ENCODE measurements around the gene AUH.

DNA sequence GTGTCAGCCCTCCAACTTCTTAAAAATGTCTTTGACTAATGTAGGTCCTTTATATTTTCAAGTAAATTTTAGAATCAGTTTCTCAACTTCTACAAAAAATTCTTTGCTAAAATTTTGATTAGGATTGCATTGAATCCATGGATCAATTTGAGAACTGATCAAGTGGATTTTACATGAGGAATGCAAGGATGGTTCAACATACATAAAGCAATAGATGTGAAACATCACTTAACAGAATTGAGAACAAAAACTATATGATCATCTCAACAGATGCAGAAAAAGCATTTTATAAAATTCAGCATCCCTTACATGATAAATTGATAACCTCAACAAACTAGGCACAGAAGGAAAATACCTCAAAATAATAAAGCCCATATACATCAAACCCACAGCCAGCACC lies 190.8 kb downstream of the AUH start:
- TF ChIP-seq EP300 (IDR thresholded peaks at IDR 0.05; ENCODE audit: borderline replicate concordance) (no peak), EGR1 (IDR thresholded peaks at IDR 0.05) (no peak), CEBPB (IDR thresholded peaks at IDR 0.05) (no peak), RAD21 (IDR thresholded peaks at IDR 0.05; ENCODE audit: low read depth) (no peak), TCF12 (IDR thresholded peaks at IDR 0.05; ENCODE audit: low read depth) (no peak), TAF1 (IDR thresholded peaks at IDR 0.05; ENCODE audit: low read depth) (no peak), CREB1 (IDR thresholded peaks at IDR 0.05; ENCODE audit: low read depth) (no peak), YY1 (IDR thresholded peaks at IDR 0.05; ENCODE audit: low read depth) (no peak), TEAD4 (IDR thresholded peaks at IDR 0.05) (no peak)
- TF ChIP-seq, protein P1, sequence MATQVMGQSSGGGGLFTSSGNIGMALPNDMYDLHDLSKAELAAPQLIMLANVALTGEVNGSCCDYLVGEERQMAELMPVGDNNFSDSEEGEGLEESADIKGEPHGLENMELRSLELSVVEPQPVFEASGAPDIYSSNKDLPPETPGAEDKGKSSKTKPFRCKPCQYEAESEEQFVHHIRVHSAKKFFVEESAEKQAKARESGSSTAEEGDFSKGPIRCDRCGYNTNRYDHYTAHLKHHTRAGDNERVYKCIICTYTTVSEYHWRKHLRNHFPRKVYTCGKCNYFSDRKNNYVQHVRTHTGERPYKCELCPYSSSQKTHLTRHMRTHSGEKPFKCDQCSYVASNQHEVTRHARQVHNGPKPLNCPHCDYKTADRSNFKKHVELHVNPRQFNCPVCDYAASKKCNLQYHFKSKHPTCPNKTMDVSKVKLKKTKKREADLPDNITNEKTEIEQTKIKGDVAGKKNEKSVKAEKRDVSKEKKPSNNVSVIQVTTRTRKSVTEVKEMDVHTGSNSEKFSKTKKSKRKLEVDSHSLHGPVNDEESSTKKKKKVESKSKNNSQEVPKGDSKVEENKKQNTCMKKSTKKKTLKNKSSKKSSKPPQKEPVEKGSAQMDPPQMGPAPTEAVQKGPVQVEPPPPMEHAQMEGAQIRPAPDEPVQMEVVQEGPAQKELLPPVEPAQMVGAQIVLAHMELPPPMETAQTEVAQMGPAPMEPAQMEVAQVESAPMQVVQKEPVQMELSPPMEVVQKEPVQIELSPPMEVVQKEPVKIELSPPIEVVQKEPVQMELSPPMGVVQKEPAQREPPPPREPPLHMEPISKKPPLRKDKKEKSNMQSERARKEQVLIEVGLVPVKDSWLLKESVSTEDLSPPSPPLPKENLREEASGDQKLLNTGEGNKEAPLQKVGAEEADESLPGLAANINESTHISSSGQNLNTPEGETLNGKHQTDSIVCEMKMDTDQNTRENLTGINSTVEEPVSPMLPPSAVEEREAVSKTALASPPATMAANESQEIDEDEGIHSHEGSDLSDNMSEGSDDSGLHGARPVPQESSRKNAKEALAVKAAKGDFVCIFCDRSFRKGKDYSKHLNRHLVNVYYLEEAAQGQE (IDR thresholded peaks at IDR 0.05; ENCODE audit: low read depth), result no peak
- TF ChIP-seq, protein P2, sequence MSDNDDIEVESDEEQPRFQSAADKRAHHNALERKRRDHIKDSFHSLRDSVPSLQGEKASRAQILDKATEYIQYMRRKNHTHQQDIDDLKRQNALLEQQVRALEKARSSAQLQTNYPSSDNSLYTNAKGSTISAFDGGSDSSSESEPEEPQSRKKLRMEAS (IDR thresholded peaks at IDR 0.05), result no peak
- TF ChIP-seq, protein P3, sequence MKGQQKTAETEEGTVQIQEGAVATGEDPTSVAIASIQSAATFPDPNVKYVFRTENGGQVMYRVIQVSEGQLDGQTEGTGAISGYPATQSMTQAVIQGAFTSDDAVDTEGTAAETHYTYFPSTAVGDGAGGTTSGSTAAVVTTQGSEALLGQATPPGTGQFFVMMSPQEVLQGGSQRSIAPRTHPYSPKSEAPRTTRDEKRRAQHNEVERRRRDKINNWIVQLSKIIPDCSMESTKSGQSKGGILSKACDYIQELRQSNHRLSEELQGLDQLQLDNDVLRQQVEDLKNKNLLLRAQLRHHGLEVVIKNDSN (IDR thresholded peaks at IDR 0.05), result no peak

All from Ishikawa (cell line).